CD4-positive, alpha-beta T cell (primary cell): ENCODE measurements around the gene ARHGAP26. TPM values are rescaled to one million over a fixed set of nuclear protein-coding genes. Genes with fewer than 3 reads are reported as not detected.

Experiments
- ATAC-seq: fragments of 200-7000 bp; cut with Tn5 transposase; one replicate; pipeline ENCODE4 v1.10.0; 2022; ENCODE audit warnings: mild to moderate bottlenecking; ENCODE audit not compliant: poor library complexity
- CTCF ChIA-PET: fragments of 350-600 bp; sonication (Branson Sonifier 250); formaldehyde crosslinking; loops from one replicate; lab custom pipeline; 2021; ENCODE audit warnings: antibody characterized with exemption, inconsistent platforms; lab: Charles Lee
- POLR2A ChIA-PET: fragments of 350-600 bp; sonication (Branson Sonifier 250); formaldehyde crosslinking; loops from one replicate; lab custom pipeline; 2021; ENCODE audit warnings: antibody characterized with exemption, inconsistent platforms; lab: Charles Lee
- DNase-seq, 14 experiments: peaks; one replicate each; pipeline ENCODE4 v3.0.0-alpha.2; 2013 to 2020; ENCODE audit warnings: mixed read lengths in 2 of 14
- H3K27ac ChIP-seq, 2 donors: one replicate each; pipeline versions ENCODE4 v1.5.1 to v1.7.0; 2013; ENCODE audit warnings: low read length in 2 of 2, low read depth in 1 of 2, mild to moderate bottlenecking in 1 of 2
- H3K27me3 ChIP-seq, 2 experiments: 1 replicate in 1 of 2; 2 replicates in 1 of 2; pipeline versions ENCODE4 v1.6.1 to v1.7.0; 2013; ENCODE audit warnings: low read length in 2 of 2, control low read depth in 1 of 2, mild to moderate bottlenecking in 1 of 2, moderate library complexity in 1 of 2; ENCODE audit not compliant: insufficient read depth in 2 of 2, control insufficient read depth in 1 of 2
- H3K36me3 ChIP-seq: one replicate; pipeline ENCODE4 v1.6.1; 2013; ENCODE audit warnings: low read length, control low read depth; ENCODE audit not compliant: insufficient read depth
- H3K4me1 ChIP-seq: one replicate; pipeline ENCODE4 v1.6.1; 2013; ENCODE audit warnings: low read length, control low read depth; ENCODE audit not compliant: insufficient read depth
- H3K4me3 ChIP-seq: one replicate; pipeline ENCODE4 v1.5.1; 2013; ENCODE audit warnings: mild to moderate bottlenecking, low read length, moderate library complexity
- H3K9me3 ChIP-seq, 2 experiments: 1 replicate in 1 of 2; 2 replicates in 1 of 2; pipeline versions ENCODE4 v1.6.1 to v1.7.0; 2013; ENCODE audit warnings: low read length in 2 of 2, mild to moderate bottlenecking in 2 of 2, control low read depth in 1 of 2, moderate library complexity in 1 of 2; ENCODE audit not compliant: control insufficient read depth in 1 of 2, insufficient read depth in 1 of 2
- H3K27ac Mint-ChIP-seq: one replicate; pipeline ENCODE4 v1.8.0; 2020; ENCODE audit warnings: mixed read lengths
- H3K27me3 Mint-ChIP-seq: one replicate; pipeline ENCODE4 v1.8.0; 2021; ENCODE audit warnings: mixed read lengths
- H3K36me3 Mint-ChIP-seq: one replicate; pipeline ENCODE4 v1.8.0; 2021; ENCODE audit warnings: low read depth, mixed read lengths
- H3K4me1 Mint-ChIP-seq: one replicate; pipeline ENCODE4 v1.8.0; 2021; ENCODE audit warnings: low read depth, mixed read lengths
- H3K4me3 Mint-ChIP-seq: one replicate; pipeline ENCODE4 v1.8.0; 2020; ENCODE audit warnings: mild to moderate bottlenecking, mixed read lengths
- H3K9me3 Mint-ChIP-seq: one replicate; pipeline ENCODE4 v1.8.0; 2020; ENCODE audit warnings: mixed read lengths
- CTCF ChIP-seq: fragments of 200-600 bp; IDR thresholded peaks from one replicate; pipeline ENCODE4 v1.8.0; 2022; ENCODE audit warnings: antibody characterized with exemption, mild to moderate bottlenecking
- intact Hi-C, 2 experiments: fragments of 100-400 bp; cut with DNase I in 1 of 2; cut with micrococcal nuclease in 1 of 2; formaldehyde crosslinking; loops; one replicate each; pipeline versions ENCODE4 v1.15.1 to v1.9.0; 2023 to 2025; cut with DNase I, micrococcal nuclease
- total RNA-seq, 174 experiments: library from RNA in 2 of 174; stranded (reverse) in 2 of 174; gene quantifications; one replicate each; pipeline ENCODE4 v1.2.3 and lab custom pipeline; 2021 to 2026

The ARHGAP26 gene
- total RNA-seq, 2 experiments from 2014 or later: 24.9 to 27.3 TPM

DNA sequence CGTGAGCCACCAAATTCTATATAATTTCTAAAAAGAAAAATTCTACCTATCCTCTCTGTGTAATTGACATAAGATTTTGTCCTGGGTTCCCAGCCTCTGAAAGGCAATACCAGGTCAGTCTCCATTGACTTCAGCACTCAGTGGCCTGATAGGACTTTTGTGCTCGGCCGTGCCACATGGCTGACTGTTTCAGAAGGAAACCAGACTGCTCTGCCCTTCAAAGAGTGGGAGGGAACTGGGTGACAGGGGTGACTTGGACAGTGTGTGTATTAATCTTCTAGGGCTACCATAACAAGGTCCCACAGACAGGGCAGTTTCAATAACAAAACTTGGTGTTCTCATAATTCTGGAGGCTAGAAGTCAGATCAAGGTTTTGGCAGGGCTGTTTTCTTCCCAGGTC lies 43.0 kb downstream of the ARHGAP26 start:
- CTCF ChIA-PET: no interaction called here
- peaks cover 37% of the 10 kb centered on the region for H3K4me1 Mint-ChIP-seq
- H3K4me1 ChIP-seq: peaks cover 2% of the 10 kb centered on the region

DNA sequence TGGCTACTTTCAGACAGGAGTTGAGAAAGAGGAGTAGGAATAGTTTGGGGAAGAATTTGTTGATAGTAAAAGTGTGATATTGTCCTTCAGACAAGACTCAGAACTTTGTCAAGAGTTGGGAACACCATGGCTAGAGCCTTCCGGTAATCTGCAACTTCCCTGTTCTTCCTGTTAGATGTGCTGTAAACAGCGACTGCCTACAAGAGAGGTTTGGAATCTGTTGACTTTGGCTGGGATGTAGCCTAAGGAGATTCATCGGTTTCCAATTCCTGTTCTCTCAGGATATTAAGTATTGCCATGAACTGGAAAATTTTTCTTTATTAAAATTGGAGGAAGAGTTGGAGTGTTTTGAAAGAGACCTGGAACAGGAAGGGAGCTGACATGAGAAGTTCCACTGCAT lies 43.9 kb downstream of the ARHGAP26 start:
- H3K4me1 ChIP-seq: no peaks in the 10 kb centered on the region
- intact Hi-C loops: no loop called here
- H3K4me3 Mint-ChIP-seq: no peak overlapping the region
- no peak for TF ChIP-seq CTCF
- no peaks in the 10 kb centered on the region for H3K36me3 Mint-ChIP-seq
- ChIA-PET POLR2A (interaction anchor here (0.5 kb wide), 1 partner anchor 717 kb away, joined by 3 read pairs; no protein-coding TSS in a partner anchor), CTCF (no interaction called here)
- peaks cover 2% of the 10 kb centered on the region for H3K36me3 ChIP-seq
- no peaks in the 10 kb centered on the region for H3K9me3 ChIP-seq
- no peak overlapping the region for H3K4me3 ChIP-seq
- ATAC-seq (no peak), DNase-seq (no peak)
- no peaks in the 10 kb centered on the region for H3K9me3 Mint-ChIP-seq
- H3K27ac Mint-ChIP-seq: no peak overlapping the region
- no peaks in the 10 kb centered on the region for H3K27me3 ChIP-seq
- H3K4me1 Mint-ChIP-seq: peaks cover 30% of the 10 kb centered on the region
- no peak overlapping the region for H3K27ac ChIP-seq
- no peaks in the 10 kb centered on the region for H3K27me3 Mint-ChIP-seq

More for the DNA sequence above, 43.0 kb downstream of the ARHGAP26 start:
- Mint-ChIP-seq H3K27ac (no peak overlapping the region), H3K27me3 (no peaks in the 10 kb centered on the region), H3K36me3 (no peaks in the 10 kb centered on the region), H3K4me3 (no peak overlapping the region), H3K9me3 (no peaks in the 10 kb centered on the region)
- no peaks in the 10 kb centered on the region for H3K9me3 ChIP-seq
- no peak overlapping the region for H3K4me3 ChIP-seq
- TF ChIP-seq CTCF: no peak
- no peaks in the 10 kb centered on the region for H3K27me3 ChIP-seq
- POLR2A ChIA-PET: no interaction called here
- intact Hi-C loops: no loop called here
- DNase-seq: no peak
- no peak overlapping the region for H3K27ac ChIP-seq
- peaks cover 2% of the 10 kb centered on the region for H3K36me3 ChIP-seq
- ATAC-seq: no peak

DNA sequence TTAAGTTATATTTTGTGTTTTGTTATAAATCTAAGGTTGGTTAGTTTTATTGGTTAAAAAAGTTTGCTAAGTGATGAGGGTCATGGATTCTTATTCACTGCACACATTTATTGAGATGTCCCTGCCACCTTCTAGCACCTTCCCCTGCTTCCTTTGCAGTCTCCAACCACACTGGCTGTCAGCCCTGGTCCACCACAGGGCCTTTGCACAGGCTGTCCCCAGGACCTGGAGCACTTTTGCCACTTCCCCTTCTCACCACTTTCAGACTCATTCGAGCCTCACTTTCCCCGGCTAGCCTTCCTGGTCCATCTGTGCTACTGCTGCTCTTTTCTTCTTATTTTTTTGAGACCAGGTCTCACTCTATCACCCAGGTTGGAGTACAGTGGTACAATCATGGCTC lies 45.3 kb downstream of the ARHGAP26 start:
- H3K9me3 Mint-ChIP-seq: no peaks in the 10 kb centered on the region
- H3K4me1 Mint-ChIP-seq: peaks cover 17% of the 10 kb centered on the region
- no peak overlapping the region for H3K27ac Mint-ChIP-seq
- ChIA-PET POLR2A (no interaction called here), CTCF (no interaction called here)
- no peak overlapping the region for H3K4me3 Mint-ChIP-seq
- Histone ChIP-seq H3K36me3 (peaks cover 2% of the 10 kb centered on the region), H3K4me3 (no peak overlapping the region), H3K4me1 (no peaks in the 10 kb centered on the region), H3K27me3 (no peaks in the 10 kb centered on the region), H3K27ac (no peak overlapping the region), H3K9me3 (no peaks in the 10 kb centered on the region)
- intact Hi-C loops: no loop called here
- TF ChIP-seq CTCF: no peak
- H3K36me3 Mint-ChIP-seq: no peaks in the 10 kb centered on the region
- ATAC-seq (no peak), DNase-seq (no peak)
- no peaks in the 10 kb centered on the region for H3K27me3 Mint-ChIP-seq
